Measurements from ENCODE around the gene F10.

F10 gene

DNA sequence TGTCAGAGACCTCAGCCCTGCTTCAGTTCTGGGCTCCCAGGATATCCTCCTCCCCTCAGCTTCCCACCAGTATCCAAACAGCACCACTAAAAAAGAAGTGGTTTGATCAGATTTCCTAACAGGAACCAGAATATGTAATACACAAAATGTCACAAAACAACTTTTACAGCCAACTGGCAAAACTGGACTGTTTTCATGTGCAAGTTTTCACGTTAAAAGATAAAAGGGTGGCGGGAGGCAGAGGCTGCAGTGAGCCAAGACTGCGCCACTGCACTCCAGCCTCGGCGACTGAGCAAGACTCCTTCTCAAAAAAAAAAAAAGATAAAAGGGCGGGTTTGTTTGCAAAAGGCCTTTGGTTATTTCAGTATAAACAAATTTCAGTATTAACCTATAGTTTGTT, 72.8 kb downstream of the F10 start:
- H3K4me3 ChIP-seq (ENCODE audit: low read depth, low read length) = no peak overlapping the region
- no peak for DNase-seq (ENCODE audit: low read depth)
- TF ChIP-seq, protein P1, sequence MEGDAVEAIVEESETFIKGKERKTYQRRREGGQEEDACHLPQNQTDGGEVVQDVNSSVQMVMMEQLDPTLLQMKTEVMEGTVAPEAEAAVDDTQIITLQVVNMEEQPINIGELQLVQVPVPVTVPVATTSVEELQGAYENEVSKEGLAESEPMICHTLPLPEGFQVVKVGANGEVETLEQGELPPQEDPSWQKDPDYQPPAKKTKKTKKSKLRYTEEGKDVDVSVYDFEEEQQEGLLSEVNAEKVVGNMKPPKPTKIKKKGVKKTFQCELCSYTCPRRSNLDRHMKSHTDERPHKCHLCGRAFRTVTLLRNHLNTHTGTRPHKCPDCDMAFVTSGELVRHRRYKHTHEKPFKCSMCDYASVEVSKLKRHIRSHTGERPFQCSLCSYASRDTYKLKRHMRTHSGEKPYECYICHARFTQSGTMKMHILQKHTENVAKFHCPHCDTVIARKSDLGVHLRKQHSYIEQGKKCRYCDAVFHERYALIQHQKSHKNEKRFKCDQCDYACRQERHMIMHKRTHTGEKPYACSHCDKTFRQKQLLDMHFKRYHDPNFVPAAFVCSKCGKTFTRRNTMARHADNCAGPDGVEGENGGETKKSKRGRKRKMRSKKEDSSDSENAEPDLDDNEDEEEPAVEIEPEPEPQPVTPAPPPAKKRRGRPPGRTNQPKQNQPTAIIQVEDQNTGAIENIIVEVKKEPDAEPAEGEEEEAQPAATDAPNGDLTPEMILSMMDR (IDR thresholded peaks at IDR 0.05; ENCODE audit: low read depth, low read length, missing control alignments) = no peak

DNA sequence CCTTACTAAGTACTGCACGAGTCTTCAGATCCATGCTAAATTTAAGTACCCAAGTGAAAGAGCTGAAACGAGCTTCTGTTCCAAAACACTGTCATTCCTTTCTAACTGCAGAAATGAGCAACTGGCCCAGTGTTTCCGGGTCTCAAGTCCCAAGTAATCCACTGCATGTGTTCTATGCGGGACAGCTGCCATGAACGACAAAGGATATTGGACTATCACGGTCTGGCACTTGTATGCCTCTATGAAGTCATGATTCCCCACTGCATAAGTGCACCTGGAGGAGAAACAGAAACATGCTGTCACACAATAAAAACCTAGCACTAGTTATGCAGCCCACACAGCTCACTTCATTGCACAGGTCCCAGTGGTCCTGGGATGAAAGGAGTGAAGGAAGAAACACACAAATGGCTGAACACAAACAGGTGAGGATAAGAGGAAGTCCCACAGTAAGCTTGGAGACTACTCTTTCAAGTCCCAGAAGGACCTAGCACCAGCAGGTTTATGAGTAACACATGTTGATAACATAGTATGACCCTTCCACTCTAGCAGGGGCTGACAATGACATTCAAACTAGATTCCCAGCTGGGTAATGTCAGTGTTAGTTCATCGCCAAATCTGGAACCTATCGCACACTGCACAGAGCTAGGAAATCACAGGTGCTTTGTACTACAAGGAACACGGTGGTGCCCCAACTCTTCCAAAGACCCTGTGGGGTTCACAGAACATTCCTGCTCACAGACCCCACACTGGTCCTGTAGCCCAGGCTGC, 74.6 kb downstream of the F10 start:
- no peak for DNase-seq (ENCODE audit: low read depth)
- TF ChIP-seq, protein P1 (IDR thresholded peaks at IDR 0.05; ENCODE audit: low read depth, low read length, missing control alignments) = no peak
- no peak overlapping the region for H3K4me3 ChIP-seq (ENCODE audit: low read depth, low read length)

Measured in GM12864 (cell line).